Myocyte (in vitro differentiated cells): Measurements from ENCODE around the gene CGA. TPM values are rescaled to one million over a fixed set of nuclear protein-coding genes. Genes with fewer than 3 reads are reported as not detected.
A peak's percentile ranks its signal among the peaks of the same experiment; 100 is the strongest.
"Not testable (repeated sequence)": the region's sequence is repeated elsewhere in the genome, so short reads cannot be mapped to it uniquely, and the experiment has no call there.

Source experiments
- DNase-seq: peaks from one replicate; pipeline ENCODE4 v3.0.0-alpha.2; 2012; ENCODE audit warnings: low read depth
- polyA plus RNA-seq: library from polyadenylated mRNA; unstranded; fragments of >200 nt; gene quantifications from one replicate; pipeline ENCODE4 v1.2.1, GENCODE V29; 2012; ENCODE audit warnings: missing spikeins
- total RNA-seq: library from RNA; depleted of rRNA; stranded (reverse); fragments of >200 nt; gene quantifications from 2 replicates; pipeline ENCODE4 v1.2.3, GENCODE V29; 2014

CGA gene
- not detected in 2 replicates for total RNA-seq
- polyA plus RNA-seq, result not detected

DNA sequence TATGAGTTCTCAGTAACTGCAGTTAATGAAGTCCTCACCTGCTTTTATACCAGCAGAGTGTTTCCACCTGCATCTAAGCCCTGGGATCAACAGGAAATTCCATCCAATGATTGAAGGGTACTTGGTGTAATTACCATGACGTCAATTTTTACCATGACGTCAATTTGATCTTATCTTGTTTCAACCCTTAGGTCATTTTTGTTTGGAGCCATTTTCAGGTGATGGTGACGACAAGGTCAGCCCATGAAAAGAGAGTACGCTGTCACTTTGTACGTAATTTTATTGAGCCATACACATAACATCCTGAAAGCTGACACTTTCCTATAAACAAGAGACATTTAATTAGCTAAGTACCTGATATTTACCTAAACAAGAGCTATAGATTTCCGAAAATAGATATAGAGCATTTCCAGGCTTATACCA lies at the start of gene CGA:
TSS of gene CGA (minus strand) at position 20 of the 423 bp plus-strand sequence. CDS start 6,906 bp downstream, outside the sequence.
- no peak for DNase-seq

DNA sequence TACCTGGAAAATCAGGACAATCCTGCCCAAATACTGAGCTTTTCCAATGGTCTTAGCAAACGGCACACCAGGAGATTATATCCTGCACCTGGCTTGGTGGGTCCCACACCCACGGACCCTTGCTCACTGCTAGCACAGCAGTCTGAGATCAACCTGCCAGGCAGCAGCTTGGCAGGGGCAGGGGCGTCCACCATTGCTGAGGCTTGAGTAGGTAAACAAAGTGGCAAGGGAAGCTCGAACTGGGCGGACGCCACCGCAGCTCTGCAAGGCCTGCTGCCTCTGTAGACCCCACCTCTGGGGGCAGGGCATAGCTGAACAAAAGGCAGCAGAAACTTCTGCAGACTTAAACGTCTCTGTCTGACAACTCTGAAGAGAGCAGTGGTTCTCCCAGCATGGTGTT lies 45.0 kb upstream of the CGA start:
- not testable (repeated sequence) for DNase-seq

DNA sequence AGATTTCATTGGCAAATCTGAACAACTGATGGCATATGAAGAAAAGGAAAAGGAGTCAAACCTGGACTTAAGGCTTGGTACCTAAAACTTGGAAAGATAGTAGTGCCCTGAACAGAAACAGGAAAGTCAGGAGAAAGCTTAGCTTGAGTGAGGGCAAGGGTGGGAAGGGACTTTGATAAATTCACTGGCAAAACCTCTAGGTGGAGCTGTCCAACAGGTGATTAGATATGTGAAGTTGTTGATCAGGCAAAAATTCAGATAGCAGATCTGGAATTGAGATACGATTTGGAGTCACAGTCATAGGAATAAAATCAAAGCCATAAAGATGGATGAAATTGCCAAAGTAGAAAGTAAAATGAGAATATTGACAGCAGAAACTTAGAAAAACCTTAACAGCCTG lies 44.3 kb upstream of the CGA start:
- peak; percentile 59 for DNase-seq

DNA sequence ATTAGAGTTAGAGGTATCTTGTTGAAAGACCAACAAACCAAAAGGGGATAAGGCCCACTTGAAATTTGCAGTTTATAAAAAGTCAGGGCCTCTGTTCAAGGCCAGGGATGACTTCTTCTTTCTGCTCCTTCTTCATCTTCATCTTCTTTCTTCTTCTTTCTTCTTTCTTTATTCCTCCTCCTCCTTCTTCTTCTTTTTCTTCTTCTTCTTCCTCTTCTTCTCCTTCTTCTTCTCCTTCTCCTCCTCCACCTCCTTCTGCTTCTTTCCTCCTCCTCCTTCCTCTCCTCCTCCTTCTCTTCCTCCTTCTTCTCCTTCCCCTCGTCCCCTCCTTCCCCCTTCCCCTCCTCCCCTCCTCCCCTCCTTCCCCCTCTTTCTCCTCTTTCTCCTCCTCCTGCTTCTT lies 42.1 kb upstream of the CGA start:
- no peak for DNase-seq

DNA sequence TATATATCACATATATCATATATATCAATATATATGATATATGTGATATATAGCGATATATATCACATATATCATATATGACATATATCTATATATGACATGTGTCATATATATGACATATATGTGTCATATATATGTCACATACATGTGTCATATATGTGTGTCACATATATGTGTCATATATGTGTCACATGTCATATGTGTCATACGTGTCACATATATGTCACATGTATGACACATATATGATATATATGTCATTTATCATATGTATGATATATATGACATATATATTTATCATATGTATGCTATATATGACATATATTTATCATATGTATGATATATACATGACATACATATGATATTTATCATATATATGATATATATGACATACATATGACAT lies 32.8 kb upstream of the CGA start:
- no peak for DNase-seq

DNA sequence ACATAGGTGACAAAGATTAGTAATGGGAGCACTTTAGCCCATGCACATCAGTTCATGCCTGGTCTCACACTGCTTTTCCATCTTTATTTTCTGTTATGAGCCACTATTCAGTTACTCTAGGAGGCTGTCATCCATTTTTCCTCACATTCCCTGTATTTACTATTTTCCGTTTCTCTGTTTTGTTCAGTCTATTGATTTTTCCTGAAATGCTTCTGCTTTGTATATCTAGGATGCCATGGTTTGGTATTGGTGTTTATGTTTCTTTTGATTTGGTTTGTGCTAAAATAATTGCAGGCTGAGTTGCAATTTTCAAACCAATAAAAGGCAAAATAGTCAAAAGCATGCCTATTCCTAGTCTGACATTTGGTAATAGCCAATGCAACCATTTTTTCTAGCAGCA lies 31.6 kb upstream of the CGA start:
- DNase-seq, result no peak

DNA sequence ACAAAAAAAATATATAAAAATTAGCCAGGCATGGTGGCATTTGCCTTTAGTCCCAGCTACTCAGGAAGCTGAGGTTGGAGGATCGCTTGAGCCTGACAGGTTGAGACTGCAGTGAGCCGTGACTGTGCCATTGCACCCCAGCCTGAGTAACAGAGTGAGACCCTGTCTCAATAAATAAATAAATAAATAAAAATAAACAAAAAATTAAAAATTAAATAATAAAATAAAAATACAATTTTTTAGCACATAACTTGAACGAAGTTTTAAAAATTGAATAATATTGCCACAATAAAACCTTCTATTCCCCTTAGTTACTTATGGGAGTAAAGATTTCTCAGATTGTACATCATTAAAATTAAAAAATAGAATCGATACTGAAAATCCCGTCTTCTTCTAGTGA lies 29.2 kb upstream of the CGA start:
- no peak for DNase-seq

DNA sequence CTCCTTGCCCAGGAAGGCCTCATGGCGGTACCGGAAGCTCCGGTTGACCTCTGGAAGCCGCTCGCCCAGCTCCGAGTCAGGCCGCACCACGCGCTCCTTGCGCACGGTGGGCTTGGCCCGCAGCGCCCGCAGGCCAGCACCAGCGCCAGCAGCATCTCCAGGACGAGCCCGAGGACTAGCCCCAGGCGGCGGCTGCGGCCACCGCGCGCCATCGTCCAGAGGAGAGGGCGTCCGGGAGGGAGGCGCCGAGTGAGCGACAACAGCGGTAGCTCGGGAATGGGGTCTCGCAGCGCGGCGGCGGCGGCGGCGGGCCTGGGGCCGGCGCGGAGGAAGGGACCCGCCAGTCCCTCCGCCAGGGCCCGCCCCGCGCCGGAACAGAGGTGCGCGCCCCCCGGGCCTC lies 27.6 kb upstream of the CGA start:
- no peak for DNase-seq

DNA sequence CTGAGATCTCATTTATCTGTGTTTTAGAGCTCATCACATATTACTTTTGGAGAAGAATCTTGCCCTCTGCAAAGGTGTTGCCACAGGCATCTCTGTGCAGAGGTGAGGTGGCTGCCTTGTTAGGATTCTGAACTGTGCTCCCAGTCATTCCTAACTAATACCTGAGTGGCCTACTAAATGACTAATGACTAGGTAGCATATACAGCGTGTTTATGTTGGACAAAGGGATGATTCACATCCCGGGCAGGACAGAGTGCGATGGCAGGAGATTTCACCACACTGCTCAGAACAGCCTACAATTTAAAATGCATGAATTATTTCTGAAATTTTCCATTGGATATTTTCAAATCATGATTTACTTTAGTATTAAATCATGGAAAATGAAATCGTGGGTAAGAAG lies 23.1 kb upstream of the CGA start:
- DNase-seq, result no peak

DNA sequence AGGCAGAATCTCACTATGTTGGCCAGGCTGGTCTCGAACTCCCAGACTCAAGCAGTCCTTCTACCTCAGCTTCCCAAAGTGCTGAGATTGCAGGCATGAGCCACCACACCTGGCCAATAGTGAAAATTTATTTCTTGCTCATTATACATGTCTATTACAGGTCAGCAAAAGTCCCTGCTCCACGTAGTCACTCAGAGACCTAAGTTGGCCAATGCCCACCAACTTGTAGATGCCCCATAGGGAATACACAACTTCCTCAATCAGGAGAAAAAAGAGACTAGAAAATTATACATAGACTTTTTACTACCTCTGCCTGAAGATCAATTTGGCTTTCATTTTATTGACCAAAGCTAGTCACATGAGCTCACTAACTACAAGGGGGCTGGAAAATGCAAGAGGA lies 22.0 kb upstream of the CGA start:
- no peak for DNase-seq

DNA sequence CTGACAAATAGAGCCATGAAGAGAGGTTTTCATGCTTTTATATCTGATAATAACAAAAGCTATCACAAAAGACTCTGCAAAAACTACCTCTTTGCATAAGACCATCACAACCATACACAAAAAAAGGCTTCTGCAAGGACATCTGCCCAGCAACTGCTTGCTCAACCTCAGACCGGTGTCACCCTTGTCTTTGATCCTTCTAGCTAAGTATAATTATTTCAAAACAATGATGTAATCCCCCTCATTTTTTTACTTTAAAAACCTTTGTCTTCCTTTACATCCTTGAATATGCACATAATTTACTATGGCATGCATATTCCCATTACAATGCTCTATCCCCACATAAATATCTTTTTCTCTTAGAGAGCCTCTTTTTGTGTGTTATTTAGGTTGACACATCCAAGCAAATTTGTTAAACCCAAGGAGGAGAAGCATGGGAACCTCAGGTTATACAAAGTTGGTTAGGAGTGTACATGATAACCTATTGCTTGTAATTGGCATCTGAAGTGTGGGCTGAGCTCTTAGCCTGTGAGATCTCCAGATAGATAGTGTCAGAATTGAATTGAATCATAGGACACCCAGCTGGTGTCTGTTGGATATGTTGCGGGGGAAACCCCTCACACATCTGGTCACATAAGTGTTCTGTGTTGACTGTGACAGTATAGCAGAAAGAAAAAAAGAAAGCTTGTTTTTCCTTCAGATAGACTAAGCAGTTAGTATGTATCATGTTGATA lies 20.7 kb upstream of the CGA start:
- DNase-seq, result no peak

DNA sequence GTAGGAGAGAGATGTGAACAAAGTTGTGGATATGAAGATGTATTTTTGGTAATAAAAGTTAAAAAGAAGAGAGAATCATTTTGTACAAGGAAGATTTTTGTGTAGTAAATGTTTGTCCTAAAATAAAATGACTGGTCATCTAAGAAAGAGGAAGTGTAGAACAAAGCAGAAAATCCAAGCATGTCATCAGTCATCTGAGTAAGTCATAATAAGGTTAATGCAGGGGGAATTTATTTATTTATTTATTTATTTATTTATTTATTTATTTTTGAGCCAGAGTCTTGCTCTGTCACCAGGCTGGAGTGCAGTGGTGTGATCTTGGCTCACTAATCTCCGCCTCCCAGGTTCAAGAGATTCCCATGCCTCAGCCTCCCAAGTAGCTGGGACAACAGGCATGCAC lies 15.7 kb upstream of the CGA start:
- no peak for DNase-seq

DNA sequence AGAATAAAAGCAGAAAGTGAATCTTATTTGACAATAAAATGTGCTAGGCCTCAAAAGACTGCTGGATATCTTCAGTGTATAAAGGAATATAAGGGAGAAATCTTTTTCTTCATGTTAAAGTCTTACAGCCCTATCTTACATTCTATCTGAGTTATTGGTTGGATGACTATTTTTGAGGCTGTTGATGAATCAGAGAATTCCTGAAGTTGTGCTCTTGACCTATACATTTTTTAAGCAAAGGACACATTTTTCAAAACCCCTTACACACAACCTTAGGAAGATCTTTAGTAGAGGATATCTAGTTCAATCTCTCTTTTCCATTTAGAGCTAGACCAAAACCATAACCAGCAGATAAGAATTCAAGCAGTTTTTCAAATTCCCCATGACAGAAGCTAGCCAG lies 10.9 kb upstream of the CGA start:
- DNase-seq, result no peak

DNA sequence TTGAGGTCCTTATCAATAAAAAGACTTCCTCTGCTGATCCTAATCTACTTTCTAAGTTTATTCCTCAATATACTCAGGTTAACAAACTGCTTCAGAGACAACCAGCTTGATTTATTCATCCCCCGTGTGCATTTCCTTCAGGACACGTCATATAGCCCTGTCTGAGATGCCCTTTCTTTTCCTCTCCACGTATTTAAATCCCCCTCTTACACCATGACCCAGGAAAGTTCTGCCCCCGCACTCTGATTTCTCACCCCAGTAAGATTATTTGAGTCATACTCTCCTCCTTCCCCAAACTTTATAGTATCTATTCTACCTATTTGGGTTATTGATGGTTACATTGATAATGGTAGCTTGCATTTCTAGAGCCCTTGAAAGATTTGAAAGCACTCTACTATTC lies 9.8 kb upstream of the CGA start:
- DNase-seq, result no peak

DNA sequence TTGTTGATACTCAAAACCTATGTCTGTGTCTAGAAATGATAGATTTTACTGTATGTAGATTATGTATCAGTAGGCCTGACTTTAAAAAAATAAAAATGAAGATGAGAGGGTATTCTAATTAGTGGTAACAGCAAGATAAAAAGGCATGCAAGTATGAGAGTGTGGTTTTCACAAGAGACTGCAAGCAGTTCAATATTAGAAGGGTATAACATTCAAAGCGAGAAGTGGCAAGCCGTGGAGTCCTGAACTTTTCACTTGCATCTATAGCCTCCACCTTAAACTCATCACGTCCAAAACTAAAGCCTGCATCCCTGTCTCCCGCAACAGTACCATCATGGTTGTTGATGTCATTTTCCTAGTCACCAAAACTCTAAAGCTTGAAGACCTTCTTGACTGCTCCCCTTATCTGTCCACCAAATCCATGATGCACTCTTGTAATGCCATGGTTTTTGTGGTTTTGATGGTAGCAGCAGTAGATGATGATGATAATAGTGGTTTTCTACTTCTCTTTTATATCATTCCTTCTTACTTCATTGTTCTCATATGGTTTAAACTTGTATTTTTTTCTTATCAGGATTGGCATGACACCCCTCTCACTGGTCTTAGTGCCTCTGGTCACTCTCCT lies 9.2 kb upstream of the CGA start:
- no peak for DNase-seq

DNA sequence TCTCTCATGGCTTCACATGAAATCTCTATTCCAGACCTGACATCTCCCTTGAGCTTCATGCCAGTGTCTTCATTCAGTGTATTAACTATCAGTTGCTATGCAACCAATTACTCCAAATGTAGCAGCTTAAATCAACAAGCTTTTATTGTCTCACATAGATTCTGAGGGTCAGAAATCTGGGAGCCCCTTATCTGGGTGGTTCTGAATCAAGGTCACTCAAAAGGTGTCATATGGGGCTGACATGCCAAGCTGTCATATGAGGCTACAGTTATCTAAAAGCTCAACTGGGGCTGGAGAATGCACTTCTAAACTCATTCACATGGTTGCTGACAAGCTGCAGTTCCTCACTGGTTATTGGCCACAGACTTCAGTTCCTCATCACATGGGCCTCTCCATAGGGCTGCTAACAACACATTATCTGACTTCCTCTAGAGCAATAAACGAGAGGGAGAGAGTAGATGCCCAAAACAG lies 7.3 kb upstream of the CGA start:
- DNase-seq, result no peak

DNA sequence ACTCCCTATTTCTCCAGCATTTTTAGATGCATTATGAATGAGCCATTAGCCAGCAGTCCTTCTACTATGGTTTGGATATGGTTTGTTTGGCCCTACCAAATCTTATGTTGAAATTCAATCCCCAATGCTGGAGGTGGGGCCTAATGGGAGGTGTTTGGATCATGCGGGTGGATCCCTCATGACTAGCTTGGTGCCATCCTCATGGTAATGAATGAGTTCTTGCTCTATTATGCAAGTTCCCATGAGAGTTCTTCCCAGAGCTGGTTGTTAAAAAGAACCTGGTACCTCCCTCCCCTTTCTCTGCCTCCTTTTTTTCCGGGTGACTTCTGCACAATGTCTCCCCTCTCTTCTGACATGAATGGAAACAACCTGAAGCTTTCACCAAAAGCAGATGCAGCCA lies 6.2 kb upstream of the CGA start:
- no peak for DNase-seq

DNA sequence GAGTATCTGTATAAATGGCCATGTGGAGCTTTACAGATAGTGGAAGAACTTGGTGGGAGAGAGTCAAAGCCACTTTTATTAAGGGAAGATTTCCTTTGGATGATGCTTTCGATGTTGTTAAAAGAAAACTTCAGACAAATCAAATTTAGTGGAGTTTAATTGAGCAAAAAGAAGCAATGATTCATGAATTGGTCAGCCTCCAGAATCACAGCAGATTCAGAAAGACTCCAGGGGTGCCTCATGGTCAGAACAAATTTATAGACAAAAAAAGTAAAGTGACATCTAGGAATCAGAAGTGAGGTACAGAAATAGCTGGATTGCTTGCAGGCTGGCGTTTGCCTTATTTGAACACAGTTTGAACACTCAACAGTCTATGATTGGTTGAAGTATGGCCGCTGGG lies 5.3 kb upstream of the CGA start:
- no peak for DNase-seq

DNA sequence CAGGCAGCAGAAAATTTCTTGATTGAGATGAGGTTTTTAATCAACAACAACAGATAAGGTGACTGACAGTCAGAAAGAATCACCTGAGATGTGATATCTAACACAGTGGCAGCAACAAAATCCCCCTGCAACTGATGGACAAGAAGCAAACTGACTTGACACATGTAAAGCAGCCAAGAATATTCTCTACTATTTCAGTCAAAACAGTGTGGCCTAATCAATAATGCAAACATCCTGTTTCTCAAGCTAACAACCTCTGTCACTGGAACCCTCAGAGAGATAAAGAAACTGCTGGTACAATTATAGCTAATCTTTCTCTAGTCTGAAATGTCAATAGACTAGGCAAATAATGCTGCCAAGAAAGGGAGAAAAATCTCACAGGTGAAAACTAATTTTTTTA lies 4.6 kb upstream of the CGA start:
- DNase-seq, result no peak

DNA sequence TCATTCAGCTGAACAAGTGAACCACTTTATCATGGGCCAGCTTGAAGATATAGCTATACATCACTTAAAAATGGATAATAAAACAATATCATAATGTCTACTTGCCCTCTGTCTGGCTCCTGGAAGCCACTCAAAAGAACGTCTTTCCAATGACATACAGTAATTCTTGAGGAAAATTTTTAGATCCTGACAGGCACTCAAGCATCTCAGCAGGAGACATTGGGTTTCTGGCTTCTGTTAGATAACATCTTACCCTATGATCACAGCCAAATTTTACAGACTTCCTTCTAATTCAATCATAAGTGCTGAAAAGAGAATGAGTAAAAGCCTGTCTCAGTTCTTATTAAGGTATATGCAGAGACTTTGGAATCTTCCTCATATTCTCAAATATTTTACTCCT lies 330 bp downstream of the CGA start:
- DNase-seq, result no peak

DNA sequence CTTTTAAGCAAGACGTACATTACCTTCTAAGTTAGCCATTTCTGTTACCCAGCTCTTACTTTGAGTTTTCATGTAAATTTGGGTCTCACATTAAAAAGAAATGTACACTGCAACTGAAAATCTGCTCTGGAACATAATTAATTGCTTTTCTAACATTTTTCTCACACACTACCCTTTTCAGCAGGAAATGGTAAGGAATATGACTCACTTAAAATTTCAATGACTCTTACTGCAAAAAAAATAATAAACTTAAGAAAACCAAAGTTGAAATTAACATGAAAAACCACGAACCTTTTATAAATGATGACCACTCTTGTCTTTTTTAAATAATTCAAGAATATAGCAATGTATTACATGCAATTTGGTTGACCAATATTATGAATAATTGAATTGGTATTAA lies 1.3 kb downstream of the CGA start:
- DNase-seq, result peak; percentile 3

DNA sequence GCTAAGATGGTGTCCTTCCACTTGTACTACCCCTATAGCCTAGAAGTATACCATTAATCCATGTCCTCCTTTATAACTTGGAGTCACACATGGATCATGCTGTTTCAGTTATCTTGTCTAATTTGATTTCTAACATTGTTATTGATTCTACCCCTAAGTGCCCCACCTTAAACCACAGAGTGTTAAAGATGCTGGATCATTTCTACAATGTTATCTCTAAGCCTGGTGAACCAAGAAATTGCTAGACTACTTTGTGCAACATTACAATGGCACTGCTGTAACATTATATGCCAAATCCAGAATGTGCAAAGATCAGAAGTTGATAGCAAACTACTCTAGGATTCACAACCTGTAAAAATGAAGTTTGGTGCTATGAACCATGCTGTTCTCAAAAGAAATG lies 1.7 kb downstream of the CGA start:
- peak; percentile 1 for DNase-seq

DNA sequence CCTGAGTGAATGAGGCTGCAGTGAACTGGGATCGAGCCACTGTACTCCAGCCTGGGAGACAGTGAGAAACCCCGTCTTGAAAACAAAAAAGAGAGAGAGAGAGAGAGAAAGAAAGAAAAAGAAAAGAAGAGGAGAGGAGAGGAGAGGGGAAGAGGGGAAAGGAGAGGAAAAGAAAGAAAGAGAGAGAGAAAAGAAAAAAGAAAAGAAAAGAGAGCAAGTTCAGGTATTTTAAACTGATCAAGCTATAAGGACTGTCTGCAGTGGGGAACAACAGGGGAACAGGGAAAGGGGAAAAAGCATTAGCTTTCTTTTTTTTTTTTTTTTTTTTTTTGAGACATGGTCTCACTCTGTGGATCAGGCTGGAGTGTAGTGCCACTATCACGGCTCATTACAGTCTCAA lies 2.5 kb downstream of the CGA start:
- no peak for DNase-seq
